PFSK-1 (cell line): ENCODE results near the gene NPAS2.

Source experiments
- FOXP2 ChIP-seq: optimal IDR thresholded peaks from 2 replicates; pipeline ENCODE3; 2011; ENCODE audit warnings: borderline replicate concordance, control low read depth, inconsistent platforms; ENCODE audit not compliant: insufficient read depth; ENCODE audit errors: extremely low read length, extremely low read depth
- POLR2AphosphoS5 ChIP-seq: IDR thresholded peaks from 2 replicates; pipeline ENCODE4 v1.6.1; 2012; ENCODE audit warnings: low read depth, mild to moderate bottlenecking, control low read depth, low read length, moderate library complexity
- SIN3A ChIP-seq: IDR thresholded peaks from 2 replicates; pipeline ENCODE4 v1.6.1; 2012; ENCODE audit warnings: mild to moderate bottlenecking, low read length, moderate library complexity, borderline replicate concordance; ENCODE audit not compliant: insufficient read depth
- TAF1 ChIP-seq: IDR thresholded peaks from 2 replicates; pipeline ENCODE4 v1.6.1; 2012; ENCODE audit warnings: low read length, control low read depth, borderline replicate concordance; ENCODE audit not compliant: insufficient read depth
- TF ChIP-seq, protein P1 (sequence below), 2 experiments: IDR thresholded peaks; 2 replicates each; pipeline versions ENCODE4 v1.6.1 to v1.8.0; 2011 to 2012; ENCODE audit warnings: low read depth in 2 of 2, low read length in 2 of 2, control low read depth in 1 of 2, inconsistent platforms in 1 of 2, mild to moderate bottlenecking in 1 of 2, moderate library complexity in 1 of 2; ENCODE audit not compliant: insufficient read depth in 1 of 2

NPAS2 gene

GRCh38 chr2:100876231-100876860 is 56.4 kb downstream of the NPAS2 start:
- TF ChIP-seq SIN3A (no peak), TAF1 (no peak), FOXP2 (no peak), POLR2AphosphoS5 (no peak)
- TF ChIP-seq, protein P1, sequence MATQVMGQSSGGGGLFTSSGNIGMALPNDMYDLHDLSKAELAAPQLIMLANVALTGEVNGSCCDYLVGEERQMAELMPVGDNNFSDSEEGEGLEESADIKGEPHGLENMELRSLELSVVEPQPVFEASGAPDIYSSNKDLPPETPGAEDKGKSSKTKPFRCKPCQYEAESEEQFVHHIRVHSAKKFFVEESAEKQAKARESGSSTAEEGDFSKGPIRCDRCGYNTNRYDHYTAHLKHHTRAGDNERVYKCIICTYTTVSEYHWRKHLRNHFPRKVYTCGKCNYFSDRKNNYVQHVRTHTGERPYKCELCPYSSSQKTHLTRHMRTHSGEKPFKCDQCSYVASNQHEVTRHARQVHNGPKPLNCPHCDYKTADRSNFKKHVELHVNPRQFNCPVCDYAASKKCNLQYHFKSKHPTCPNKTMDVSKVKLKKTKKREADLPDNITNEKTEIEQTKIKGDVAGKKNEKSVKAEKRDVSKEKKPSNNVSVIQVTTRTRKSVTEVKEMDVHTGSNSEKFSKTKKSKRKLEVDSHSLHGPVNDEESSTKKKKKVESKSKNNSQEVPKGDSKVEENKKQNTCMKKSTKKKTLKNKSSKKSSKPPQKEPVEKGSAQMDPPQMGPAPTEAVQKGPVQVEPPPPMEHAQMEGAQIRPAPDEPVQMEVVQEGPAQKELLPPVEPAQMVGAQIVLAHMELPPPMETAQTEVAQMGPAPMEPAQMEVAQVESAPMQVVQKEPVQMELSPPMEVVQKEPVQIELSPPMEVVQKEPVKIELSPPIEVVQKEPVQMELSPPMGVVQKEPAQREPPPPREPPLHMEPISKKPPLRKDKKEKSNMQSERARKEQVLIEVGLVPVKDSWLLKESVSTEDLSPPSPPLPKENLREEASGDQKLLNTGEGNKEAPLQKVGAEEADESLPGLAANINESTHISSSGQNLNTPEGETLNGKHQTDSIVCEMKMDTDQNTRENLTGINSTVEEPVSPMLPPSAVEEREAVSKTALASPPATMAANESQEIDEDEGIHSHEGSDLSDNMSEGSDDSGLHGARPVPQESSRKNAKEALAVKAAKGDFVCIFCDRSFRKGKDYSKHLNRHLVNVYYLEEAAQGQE (IDR thresholded peaks at IDR 0.05; ENCODE audit: insufficient read depth in 1 of 2, low read depth in 2 of 2, low read length in 2 of 2): no peak

DNA sequence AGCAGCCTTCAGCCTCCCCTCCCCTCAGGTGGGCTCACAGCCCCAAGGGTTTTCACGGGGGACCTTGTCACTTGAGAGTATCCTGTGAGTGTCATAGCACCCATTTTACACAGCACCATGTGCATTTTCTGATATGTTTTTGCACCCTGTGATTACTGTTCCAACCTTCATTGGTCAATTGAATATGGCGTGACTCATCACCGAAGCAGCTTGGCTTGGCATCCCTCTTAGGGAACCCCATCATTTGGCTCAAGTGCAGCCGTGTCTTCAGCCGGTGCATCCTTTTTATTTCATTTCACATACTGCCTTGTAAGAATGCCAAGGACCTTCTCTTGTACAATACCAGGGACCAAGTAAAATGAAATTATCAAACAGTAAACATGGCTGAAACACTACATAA is 57.6 kb downstream of the NPAS2 start:
- no peak for TF ChIP-seq POLR2AphosphoS5
- no peak for TF ChIP-seq FOXP2
- no peak for TF ChIP-seq TAF1
- no peak for TF ChIP-seq SIN3A
- TF ChIP-seq, protein P1 (IDR thresholded peaks at IDR 0.05; ENCODE audit: insufficient read depth in 1 of 2, low read depth in 2 of 2, low read length in 2 of 2): no peak

- TF ChIP-seq FOXP2: no peak
- TF ChIP-seq, protein P1 (IDR thresholded peaks at IDR 0.05; ENCODE audit: insufficient read depth in 1 of 2, low read depth in 2 of 2, low read length in 2 of 2): no peak
- no peak for TF ChIP-seq POLR2AphosphoS5
- no peak for TF ChIP-seq SIN3A
- no peak for TF ChIP-seq TAF1
Measured at GRCh38 chr2:100878000-100878791, 58.3 kb downstream of the NPAS2 start.

GRCh38 chr2:100879296-100879695 is 59.4 kb downstream of the NPAS2 start:
- TF ChIP-seq FOXP2 (no peak), POLR2AphosphoS5 (no peak), SIN3A (no peak), TAF1 (no peak)
- TF ChIP-seq, protein P1 (IDR thresholded peaks at IDR 0.05; ENCODE audit: insufficient read depth in 1 of 2, low read depth in 2 of 2, low read length in 2 of 2): no peak

DNA sequence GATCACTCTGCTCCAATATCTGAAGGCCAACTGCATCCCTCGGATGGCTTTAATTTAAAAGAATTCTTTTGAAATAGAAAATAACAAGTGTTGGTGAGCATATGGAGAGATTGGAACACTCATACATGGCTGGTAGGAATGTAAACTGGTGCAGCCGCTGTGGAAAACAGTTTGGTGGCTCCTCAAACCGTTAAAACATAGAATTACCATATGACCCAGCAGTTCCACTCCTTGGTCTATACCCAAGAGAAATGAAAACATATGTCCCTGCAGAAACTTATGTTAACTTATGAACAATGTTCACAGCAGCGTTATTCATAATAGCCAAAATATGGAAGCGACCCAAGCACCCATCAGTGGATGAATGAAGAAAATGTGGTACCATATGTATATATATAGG is 60.1 kb downstream of the NPAS2 start:
- TF ChIP-seq SIN3A (no peak), TAF1 (no peak), FOXP2 (no peak), POLR2AphosphoS5 (no peak)
- TF ChIP-seq, protein P1 (IDR thresholded peaks at IDR 0.05; ENCODE audit: insufficient read depth in 1 of 2, low read depth in 2 of 2, low read length in 2 of 2): no peak
